ENCODE results near the gene OR7G3. TPM values are rescaled to one million over a fixed set of nuclear protein-coding genes. Genes with fewer than 3 reads are reported as not detected.

The OR7G3 gene
- total RNA-seq, 4 donors from 2014 or later = not detected

GRCh38 chr19:9161427-9161826 is 34.7 kb upstream of the OR7G3 start:
- WGBS, 2 donors = 96 to 98% methylated on average over 12 of the region's 12 CpGs
- Histone ChIP-seq H3K27me3 (no peaks in the 10 kb centered on the region), H3K36me3 (peaks cover 73 to 77% of the 10 kb centered on the region in 2 donors), H3K4me1 (no peaks in the 10 kb centered on the region), H3K4me3 (replicated peaks in 1 of 3) (no peak overlapping the region), H3K27ac (no peak overlapping the region), H3K9me3 (no peaks in the 10 kb centered on the region)
- no peak for DNase-seq
- intact Hi-C loops (cut with DNase I) = no loop called here
- TF ChIP-seq POLR2A (IDR thresholded peaks at IDR 0.05) (no peak), CTCF (IDR thresholded peaks at IDR 0.05) (no peak)

- Histone ChIP-seq H3K9me3 (no peaks in the 10 kb centered on the region), H3K27me3 (no peaks in the 10 kb centered on the region), H3K27ac (no peak overlapping the region), H3K4me1 (no peaks in the 10 kb centered on the region), H3K4me3 (replicated peaks in 1 of 3) (no peak overlapping the region), H3K36me3 (peaks cover 69 to 76% of the 10 kb centered on the region in 2 donors)
- WGBS, 2 donors = 97 to 98% methylated on average over 13 of the region's 13 CpGs
- TF ChIP-seq POLR2A (IDR thresholded peaks at IDR 0.05) (no peak), CTCF (IDR thresholded peaks at IDR 0.05) (no peak)
- intact Hi-C loops (cut with DNase I) = no loop called here
- no peak for DNase-seq
Measured at GRCh38 chr19:9159891-9160290, 33.1 kb upstream of the OR7G3 start.

- no peaks in the 10 kb centered on the region for H3K9me3 ChIP-seq
Measured at GRCh38 chr19:9156304-9156703, 29.6 kb upstream of the OR7G3 start.

GRCh38 chr19:9155591-9155990 is 28.8 kb upstream of the OR7G3 start:
- H3K4me3 ChIP-seq (replicated peaks in 1 of 3) = no peak overlapping the region
- intact Hi-C loops (cut with DNase I) = no loop called here
- H3K4me1 ChIP-seq = no peaks in the 10 kb centered on the region
- WGBS, 2 donors = 97 to 99% methylated on average over 4 of the region's 4 CpGs
- H3K9me3 ChIP-seq = no peaks in the 10 kb centered on the region
- TF ChIP-seq CTCF (IDR thresholded peaks at IDR 0.05) (no peak), POLR2A (IDR thresholded peaks at IDR 0.05) (no peak)
- DNase-seq = no peak
- H3K36me3 ChIP-seq = peaks cover 39 to 43% of the 10 kb centered on the region in 2 donors
- no peaks in the 10 kb centered on the region for H3K27me3 ChIP-seq
- no peak overlapping the region for H3K27ac ChIP-seq

More at GRCh38 chr19:9156304-9156703, 29.6 kb upstream of the OR7G3 start:
- no peak overlapping the region for H3K4me3 ChIP-seq (replicated peaks in 1 of 3)
- WGBS, 2 donors = 91 to 93% methylated on average over 1 of the region's 1 CpG
- H3K27ac ChIP-seq = no peak overlapping the region
- TF ChIP-seq CTCF (IDR thresholded peaks at IDR 0.05) (no peak), POLR2A (IDR thresholded peaks at IDR 0.05) (no peak)
- no peaks in the 10 kb centered on the region for H3K27me3 ChIP-seq
- peaks cover 46 to 50% of the 10 kb centered on the region in 2 donors for H3K36me3 ChIP-seq
- intact Hi-C loops (cut with DNase I) = no loop called here
- H3K4me1 ChIP-seq = no peaks in the 10 kb centered on the region
- DNase-seq = no peak

- Histone ChIP-seq H3K4me1 (no peaks in the 10 kb centered on the region), H3K9me3 (no peaks in the 10 kb centered on the region), H3K36me3 (peaks cover 0 to 5% of the 10 kb centered on the region in 2 donors), H3K27ac (no peak overlapping the region), H3K4me3 (replicated peaks in 1 of 3) (no peak overlapping the region), H3K27me3 (no peaks in the 10 kb centered on the region)
- no peak for DNase-seq
- no peak for TF ChIP-seq POLR2A (IDR thresholded peaks at IDR 0.05)
- TF ChIP-seq CTCF (IDR thresholded peaks at IDR 0.05) = no peak
- intact Hi-C loops (cut with DNase I) = no loop called here
- WGBS, 2 donors = 90 to 96% methylated on average over 5 of the region's 5 CpGs
Measured at GRCh38 chr19:9151367-9151766, 24.6 kb upstream of the OR7G3 start.
